Measurements from ENCODE around the gene OXCT1.

OXCT1 gene

DNA sequence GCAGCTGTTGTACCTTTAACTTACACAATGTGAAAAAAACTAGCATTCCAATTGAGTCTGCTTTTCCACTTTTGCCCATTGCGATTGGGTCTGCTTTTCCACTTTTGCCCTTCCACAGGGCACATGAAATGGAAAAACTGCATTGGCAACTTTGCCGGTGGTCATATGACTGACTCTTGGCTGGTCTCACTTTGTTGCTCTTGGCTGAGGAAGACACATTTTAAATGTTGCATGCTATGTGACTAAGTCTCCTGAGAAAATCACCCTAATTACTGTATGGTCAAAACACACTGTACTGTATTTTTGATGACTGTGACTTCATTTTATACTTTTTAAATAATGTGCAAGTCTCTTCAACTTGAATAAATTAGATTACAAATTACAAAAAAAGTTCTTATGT is 1.6 kb upstream of the OXCT1 start:
- no peak for DNase-seq (ENCODE audit: extremely low read depth, low read depth)
- TF ChIP-seq, protein P1, sequence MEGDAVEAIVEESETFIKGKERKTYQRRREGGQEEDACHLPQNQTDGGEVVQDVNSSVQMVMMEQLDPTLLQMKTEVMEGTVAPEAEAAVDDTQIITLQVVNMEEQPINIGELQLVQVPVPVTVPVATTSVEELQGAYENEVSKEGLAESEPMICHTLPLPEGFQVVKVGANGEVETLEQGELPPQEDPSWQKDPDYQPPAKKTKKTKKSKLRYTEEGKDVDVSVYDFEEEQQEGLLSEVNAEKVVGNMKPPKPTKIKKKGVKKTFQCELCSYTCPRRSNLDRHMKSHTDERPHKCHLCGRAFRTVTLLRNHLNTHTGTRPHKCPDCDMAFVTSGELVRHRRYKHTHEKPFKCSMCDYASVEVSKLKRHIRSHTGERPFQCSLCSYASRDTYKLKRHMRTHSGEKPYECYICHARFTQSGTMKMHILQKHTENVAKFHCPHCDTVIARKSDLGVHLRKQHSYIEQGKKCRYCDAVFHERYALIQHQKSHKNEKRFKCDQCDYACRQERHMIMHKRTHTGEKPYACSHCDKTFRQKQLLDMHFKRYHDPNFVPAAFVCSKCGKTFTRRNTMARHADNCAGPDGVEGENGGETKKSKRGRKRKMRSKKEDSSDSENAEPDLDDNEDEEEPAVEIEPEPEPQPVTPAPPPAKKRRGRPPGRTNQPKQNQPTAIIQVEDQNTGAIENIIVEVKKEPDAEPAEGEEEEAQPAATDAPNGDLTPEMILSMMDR (IDR thresholded peaks at IDR 0.05; ENCODE audit: low read depth, low read length) = no peak

DNA sequence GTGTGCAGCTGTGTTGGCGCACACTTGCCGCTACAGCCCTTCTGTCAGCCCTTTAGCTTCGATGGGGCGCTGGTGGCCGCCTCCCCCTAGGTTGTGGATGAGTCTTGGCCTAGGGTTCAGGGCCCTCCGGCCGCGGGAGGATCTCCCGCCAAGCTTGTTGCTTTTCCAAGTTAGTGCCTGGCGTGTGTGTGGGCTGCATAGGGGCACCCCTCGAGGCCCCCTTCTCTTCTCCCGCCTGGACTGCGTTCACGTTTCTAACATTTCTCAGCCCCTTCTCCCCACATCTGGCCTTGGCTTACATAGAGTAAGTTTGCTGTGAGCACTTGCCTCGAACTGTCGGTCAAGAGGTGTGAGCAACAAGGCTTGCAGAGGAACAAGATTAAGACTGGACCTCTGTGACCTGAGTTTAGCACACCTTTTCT is 413 bp upstream of the OXCT1 start:
- TF ChIP-seq, protein P1 (IDR thresholded peaks at IDR 0.05; ENCODE audit: low read depth, low read length) = no peak
- DNase-seq (ENCODE audit: extremely low read depth, low read depth) = no peak

DNA sequence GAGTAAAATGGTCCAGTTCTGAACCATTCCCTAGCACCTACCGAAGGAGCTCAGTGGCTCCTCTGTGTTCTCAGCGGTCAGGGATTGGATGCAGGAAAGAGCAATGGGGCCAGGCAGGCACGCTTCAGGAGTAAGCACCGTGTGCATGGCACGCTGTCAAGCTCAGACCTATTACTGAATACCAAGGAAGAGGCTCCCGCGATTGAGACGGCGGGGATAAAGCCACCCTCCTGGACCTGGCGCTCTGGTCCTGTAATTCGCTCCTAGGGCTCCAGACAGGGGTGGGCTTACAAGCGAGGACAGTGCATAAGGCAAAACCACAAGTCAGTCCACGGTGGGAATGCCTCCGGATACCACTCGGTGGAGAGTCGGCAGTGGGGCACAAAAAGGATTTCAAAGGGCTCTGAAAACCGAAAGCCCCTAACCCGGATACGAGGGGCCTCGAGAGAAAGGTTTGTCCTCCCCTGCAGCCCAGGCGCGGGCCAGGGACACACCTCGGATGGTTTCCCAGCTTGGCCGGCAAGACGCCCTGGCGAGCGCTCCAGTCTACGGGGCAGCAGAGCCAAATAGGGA is 988 bp downstream of the OXCT1 start:
- TF ChIP-seq, protein P1 (IDR thresholded peaks at IDR 0.05; ENCODE audit: low read depth, low read length) = no peak
- no peak for DNase-seq (ENCODE audit: extremely low read depth, low read depth)

DNA sequence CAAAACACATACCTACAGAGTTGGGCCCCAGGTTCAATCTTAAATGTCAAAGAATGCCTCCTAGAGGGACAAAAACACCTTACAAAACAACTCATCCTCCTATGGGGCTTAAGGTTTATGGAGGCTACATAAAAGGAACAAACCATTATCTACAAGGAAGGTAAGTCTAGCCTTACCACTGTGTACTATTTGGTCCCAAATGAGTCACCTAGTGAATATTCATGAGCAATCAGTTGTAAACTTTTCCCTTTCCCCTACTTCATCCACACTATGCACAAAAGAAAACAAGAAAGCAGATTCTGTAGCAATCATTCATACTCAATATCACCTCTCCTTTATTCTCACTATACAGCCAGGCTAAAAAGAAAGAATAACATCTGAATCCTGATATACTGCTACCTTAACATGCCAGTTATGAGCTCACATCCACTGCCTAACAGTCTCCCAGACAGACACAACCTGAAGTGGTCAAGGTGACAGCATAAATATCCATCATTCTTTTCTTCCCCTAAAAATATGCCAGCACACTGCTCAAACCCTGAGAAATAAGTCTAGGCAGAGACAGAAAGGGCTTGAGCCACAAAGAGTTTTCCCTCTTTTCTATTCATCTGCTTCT is 6.2 kb downstream of the OXCT1 start:
- TF ChIP-seq, protein P1 (IDR thresholded peaks at IDR 0.05; ENCODE audit: low read depth, low read length) = no peak
- DNase-seq (ENCODE audit: extremely low read depth, low read depth) = no peak

DNA sequence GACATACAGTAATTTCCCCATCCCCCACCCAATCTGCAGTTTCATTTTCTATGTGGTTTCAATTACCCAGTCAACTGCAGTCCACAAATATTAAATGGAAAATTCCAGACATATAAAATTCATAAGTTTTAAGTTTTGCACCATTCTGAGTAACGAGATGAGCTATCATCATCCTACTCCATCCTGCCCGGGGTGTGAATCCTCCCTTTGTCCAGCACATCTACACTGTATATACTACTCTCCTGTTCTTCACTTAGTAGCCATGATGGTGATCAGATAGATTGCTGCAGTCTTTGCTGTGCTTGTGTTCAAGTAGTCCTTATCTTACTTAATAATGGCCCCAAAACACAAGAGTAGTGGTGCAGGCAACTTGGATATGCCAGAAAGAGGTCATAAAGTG is 11.3 kb downstream of the OXCT1 start:
- no peak for DNase-seq (ENCODE audit: extremely low read depth, low read depth)
- TF ChIP-seq, protein P1 (IDR thresholded peaks at IDR 0.05; ENCODE audit: low read depth, low read length) = no peak

DNA sequence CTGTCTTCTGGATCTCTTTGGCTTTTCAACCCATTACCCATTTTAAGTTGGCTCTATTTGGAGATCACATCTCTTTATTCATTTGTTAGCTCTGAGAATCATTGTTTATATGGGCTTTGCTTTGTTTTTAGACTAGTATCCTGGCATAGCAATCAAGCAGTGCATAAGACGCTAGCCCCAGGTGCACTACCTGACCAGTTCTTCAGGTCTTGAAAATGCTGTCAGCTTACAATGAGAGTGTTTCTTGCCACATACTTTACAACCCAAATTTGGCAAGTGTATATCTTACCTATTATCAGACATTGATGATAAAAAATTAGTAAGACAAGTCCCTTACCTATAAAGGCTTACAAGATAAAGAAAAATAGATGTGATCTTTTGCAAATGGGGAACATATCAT is 12.2 kb downstream of the OXCT1 start:
- no peak for DNase-seq (ENCODE audit: extremely low read depth, low read depth)
- TF ChIP-seq, protein P1 (IDR thresholded peaks at IDR 0.05; ENCODE audit: low read depth, low read length) = no peak

DNA sequence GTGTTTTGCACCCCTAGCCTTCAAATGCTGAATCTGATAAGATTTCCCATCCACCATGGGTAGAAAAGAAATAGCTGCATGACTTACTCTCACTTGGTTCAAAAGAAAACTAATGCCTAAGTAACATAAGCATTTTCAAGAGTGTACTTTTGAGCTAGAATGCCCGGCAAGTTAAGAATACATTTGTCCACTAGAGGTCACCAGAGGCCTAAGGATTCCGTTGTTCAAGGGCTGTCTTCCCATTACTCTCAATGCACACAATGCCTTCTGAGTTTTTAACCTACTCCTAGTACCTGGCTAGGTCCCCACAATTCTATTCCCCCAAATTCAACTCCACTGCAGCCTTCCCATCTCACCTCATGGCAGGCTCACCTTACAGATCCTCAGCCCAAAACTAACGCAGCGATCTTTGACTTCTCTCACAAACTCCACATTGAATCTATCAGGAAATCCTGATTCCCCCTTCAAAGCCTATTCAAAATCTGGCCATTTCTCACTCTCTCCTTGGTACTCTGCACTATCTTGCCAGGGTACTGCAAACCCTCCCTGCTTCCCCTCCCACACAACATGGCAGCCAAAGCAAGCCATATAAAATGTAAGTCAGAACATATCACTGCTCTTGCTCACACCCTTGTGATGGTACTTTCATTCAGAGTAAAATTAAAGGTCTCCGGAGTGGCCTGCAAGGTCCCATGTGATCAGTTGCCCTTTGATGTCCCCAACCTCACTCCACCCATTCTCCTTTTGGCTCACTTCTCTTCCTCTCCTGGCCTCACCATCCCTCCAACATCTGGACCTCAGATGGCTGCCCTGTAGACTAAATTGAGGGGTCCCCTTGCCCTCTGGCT is 13.4 kb downstream of the OXCT1 start:
- TF ChIP-seq, protein P1 (IDR thresholded peaks at IDR 0.05; ENCODE audit: low read depth, low read length) = peak; percentile 67
- DNase-seq (ENCODE audit: extremely low read depth, low read depth) = no peak

Data from AG09319 (cell line).